Left hindlimb (tissue), 1 donor: ENCODE measurements around the gene TBX5.
"Not testable (repeated sequence)": the region's sequence is repeated elsewhere in the genome, so short reads cannot be mapped to it uniquely, and the experiment has no call there.

Experiments used
- DNase-seq: peaks from one replicate; pipeline ENCODE4 v3.0.0-alpha.2; 2018

TBX5 gene

DNA sequence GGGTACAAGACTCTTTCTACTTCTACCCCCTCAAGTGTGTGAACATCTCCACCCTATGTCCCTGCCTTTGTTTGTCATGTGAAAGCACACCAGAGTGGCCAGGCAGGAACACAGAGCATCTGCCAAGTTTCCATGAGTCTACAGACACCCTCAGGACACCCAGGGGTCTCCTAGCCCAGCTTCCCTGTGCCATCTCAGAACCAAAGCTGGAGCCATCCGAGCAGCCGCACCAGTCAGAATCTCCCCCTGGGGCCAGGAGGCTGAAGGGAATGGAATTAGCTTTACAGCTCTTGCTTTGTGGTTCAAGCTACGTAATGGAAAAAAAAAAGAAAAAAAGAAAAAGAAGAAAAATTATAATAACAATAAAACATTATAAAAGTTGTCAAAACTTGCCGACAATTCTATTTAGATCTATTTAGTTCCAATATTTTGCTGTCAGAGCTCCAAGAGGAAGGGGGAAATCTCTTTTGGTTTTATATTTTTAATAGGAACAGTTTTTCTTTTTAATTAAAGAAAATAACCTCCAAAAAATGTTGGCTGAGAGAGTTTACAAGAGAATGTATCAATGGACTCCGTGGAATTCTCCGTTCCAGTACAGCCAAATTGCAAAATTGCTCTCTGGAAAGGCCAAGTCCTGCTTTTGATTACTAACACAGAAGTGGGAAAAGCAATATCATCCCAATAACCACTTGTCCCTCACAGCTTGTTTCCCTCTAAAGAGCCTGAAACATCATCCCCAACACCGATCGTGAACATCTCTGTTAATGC lies 37.1 kb downstream of the TBX5 start:
- peak; percentile 53 for DNase-seq

DNA sequence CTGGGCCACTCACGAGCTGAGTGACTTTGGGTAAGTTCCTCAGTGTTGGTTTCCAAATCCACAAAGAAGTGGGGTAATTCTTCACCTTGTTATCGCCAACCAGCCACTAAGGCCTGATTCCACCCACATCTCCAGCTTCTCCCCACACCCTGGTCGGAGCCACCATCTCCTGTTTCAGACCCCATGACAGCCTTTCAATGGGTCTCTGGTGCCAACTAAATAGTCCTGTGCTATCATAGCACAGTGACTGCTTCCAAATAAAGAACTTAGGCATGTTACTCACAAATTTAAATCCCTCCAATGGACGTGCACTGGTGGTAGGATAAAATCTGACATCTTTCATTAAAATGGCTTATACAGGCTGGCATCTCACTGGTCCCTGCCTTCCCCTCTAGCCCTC lies 44.0 kb downstream of the TBX5 start:
- no peak for DNase-seq

DNA sequence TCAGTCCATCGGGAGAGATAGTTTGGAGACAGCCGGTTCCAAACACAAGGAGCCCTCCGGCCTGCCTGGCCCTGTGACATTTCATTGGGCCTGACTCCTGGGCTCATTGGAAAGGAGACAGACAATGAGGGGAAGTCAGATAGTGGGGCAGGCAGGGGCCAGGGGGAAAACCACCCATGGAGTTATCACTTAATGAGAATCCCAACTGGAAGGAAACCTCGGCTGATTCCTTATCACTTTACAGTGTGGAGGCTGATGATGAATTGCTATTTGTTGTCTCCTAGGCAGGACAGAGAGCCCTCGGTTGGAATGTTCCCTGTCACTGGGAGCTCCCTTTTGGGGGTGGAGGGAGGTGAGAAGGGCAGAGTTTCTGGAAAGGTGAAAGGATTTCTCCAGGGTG lies 44.4 kb downstream of the TBX5 start:
- DNase-seq, result no peak

DNA sequence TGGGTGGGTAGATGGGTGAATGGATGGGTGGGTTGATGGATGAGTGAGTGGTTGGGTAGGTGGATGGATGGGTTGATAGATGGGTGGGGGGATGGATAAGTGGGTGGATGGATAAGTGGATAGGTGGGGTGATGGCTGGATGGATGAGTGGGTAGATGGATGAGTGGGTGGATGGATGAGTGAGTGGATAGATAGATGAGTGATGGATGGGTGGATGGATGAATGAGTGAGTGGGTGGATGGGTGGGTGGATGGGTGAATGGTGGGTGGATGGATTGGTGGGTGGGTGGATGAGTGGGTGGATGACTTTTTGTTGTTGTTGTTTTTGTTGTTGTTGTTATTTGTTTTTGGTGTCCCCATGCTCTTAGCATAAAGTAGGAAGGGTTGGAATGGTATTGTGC lies 45.5 kb downstream of the TBX5 start:
- DNase-seq, result no peak

DNA sequence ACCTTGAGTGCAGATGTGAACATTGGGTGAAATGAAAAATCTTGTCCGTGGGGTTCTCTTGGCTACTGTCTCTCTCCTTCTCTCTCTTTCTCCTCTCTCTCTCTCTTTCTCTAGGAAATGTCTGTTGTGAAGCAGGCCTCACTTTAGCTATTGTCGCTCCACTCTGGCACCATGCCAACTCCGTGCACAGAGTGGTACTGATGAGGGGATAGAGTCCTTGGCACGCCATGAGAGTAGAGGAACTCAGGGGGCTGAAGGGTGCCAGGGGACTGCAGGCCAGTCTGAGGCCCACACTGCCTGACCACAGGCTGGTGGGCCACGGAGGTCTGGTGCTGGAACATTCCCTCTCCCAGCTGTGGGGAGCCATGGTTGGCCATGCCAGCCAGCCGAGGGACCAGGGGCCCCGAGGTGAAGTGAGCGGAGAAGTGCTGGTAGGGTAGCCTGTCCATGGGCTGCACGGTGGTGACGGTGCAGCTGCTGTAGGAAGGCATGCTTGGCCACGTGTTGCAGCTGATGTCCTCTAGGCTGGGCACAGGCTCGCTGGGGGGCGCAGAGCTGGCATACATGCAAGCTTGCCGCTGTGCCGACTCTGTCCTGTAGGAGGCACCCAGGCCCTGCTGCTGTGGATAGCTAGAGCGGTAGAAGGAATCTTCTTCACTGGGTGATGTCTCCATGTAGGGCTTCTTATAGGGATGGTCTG lies 50.4 kb downstream of the TBX5 start:
- DNase-seq, result no peak

DNA sequence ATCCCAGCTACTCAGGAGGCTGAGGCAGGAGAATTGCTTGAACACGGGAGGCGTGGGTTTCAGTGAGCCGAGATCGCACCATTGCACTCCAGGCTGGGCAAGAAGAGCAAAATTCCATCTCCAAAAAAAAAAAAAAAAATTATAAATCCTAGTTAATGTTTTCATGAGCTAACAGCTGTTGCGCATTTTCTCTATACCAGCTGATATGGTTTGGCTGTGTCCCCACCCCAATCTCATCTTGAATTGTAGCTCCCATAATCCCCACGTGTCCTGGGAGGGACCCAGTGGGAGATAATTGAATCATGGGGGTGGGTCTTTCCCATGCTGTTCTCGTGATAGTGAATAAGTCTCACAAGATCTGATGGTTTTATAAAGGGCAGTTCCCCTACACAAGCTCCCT lies 56.7 kb downstream of the TBX5 start:
- not testable (repeated sequence) for DNase-seq

DNA sequence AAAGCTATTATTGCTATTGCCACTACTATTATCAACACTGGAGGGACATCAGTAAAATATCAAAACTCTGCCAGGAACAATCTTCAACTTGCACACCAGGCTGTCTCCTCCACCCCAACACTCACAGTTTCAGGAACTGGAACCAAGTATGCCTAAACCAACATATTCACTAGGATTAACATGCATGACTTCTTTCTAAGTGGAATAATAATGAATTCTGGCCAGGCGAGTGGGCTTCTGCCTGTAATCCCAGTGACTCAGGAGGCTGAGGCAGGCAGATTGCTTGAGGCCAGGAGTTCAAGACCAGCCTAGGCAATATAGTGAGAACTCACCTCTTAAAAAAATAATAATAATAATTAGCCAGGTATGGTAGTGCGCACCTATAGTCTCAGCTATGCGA lies 58.1 kb downstream of the TBX5 start:
- DNase-seq, result no peak

DNA sequence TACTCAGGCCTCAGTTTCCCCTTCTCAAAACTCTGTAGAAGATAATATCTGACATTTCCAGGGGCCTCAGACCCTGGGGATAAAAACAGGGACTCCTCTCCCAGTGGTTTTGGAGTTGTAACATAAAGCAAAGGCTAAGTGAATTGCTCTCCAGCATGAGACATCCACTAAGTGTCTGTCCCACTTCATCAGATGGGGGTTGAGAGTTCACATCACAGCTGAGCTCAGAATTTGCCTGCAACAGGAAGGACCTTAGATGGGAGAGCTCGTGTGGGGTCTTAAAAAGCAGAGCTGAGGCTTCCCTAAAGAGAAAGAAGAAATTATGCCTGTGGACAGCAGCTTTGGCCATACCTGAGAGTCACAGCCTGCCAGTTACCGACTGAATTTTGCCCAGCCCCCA lies 61.1 kb downstream of the TBX5 start:
- DNase-seq, result no peak

DNA sequence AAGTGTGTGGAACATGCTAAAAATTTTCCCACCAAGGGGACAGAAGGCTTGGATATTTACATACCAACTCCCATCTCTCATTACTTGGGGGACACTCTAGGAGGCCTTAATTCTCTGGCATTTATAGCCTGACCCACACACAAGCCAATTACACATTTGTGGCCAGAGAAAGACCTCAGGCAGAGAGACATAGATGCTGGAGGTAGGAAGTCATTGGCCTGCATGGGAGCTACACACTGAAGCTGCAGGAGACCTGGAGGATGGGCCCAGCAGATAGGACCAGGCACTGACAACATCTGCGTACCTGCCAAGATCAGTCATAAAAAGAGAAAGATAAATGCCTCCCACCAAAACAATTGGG lies 61.7 kb downstream of the TBX5 start:
- no peak for DNase-seq

DNA sequence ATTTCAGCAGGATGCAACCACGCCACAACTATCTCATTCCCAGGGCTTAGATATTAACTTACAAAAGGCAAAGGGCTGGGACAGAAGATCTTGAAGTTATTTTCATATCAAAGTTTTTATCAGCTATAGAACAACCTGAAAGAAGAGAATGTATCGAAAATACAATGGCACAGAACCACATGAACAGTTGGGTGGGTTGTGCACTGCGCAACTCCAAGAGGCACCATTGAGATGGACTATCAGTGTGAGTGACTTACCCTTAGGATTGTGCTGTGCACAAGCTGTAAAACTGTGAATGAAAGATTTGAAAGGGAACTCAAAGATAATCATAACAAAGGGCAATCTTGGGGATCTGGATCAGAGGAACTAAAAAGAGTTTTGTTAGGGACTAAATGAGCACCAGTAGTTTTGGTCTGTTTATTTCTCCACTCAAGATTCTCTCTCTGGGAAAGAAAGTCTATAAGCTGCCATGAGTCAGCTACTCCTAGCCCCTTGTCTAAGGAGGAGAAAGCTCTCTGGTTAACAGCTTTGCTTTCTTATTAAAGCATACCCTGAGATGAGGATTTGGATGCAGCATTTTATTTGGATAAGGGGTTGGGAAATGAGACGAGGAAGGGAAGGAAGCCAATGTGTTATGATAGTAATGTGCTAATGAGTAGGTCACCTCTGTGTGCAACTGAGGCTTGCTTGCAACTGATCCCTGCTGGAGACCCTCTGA lies 62.2 kb downstream of the TBX5 start:
- no peak for DNase-seq

DNA sequence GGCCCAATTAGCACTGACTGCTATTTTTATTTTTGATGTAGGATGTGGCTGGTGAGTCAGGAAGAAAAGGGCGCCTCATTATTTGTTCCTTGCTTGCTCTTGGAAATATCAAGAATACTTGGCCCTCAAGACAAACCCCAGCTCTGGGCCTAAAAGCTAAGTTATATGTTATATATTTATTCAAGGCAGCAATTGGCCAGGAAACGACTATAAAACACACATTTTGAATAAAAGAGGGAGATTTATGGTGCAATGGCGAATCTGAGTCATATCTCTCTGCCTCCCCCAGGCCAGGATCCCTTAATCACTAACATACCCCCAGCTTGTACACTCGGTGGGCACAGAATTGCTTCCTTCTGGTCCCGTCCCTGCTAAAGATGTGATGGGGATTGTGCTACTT lies 63.3 kb downstream of the TBX5 start:
- no peak for DNase-seq

DNA sequence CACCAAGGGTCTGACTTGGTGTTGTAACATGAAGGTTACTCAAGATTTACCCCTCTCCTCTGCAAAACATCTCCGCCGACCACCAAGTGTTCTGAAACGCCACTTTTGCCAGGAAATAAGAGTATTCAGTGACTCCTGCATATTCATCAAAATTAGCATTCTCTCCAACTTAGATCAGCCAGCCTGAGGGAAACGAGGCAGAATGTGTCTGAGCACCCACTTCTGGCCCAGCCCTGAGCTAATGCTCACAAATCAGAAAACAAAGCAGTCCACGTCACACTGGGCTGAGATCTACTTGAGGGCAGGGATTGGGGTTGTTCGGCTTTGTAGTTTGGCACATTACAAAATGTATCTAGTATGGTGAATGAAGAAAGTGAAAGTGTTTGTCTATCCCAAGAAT lies 64.3 kb downstream of the TBX5 start:
- DNase-seq, result no peak

DNA sequence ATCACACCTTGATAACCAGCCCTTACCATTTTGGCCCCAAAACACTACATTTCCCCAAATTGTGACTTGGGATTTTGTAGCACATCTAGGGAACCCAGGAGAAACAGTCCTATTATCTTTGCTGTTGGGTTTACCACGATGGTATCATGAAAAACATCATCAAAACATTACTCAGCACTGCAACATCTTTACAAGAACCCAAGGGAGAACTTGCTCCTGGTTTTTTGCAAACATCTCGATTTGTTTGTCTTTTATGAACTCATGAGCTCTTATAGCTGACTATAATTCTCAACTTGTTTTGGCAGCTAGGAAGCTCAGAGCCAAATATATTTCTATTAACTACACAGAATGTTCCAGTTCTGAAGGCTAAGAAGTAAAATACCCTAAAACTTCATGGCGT lies 65.7 kb downstream of the TBX5 start:
- no peak for DNase-seq

DNA sequence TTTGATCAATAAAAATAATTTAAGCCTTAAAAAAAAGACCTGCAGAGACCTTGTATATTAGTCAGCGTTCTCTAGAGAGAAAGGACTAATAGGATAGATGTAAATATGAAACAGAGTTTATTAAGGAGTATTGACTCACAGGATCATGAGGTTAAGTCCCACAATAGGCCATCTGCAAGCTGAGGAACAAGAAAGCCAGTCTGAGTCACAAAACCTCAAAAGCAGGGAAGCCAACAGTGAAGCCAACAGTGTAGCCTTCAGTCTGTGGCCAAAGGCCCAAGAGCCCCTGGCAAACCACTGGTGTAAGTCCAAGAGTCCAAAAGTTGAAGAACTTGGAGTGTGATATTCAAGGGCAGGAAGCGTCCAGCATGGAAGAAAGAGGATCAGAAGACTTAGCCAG lies 66.3 kb downstream of the TBX5 start:
- DNase-seq, result no peak

DNA sequence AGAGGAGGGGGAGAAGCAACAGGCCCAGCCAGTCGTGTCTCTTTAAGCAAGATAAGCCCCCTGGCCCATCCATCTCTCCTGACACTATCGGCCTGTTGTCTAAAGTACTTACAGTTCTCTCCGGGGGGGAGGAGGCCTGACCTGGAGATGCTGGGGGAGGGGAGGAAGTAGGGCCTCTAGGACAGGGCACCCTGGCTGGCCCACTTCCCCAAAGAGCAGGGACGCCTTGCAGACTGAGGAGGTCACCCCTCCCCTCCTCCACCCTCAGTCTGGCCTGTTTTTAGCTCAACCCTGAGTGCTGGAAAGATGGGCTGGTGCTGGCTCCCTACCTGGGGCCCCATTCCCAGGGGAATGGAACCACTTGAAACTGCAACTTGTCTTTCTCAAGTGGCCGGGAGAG lies 70.3 kb downstream of the TBX5 start:
- no peak for DNase-seq

DNA sequence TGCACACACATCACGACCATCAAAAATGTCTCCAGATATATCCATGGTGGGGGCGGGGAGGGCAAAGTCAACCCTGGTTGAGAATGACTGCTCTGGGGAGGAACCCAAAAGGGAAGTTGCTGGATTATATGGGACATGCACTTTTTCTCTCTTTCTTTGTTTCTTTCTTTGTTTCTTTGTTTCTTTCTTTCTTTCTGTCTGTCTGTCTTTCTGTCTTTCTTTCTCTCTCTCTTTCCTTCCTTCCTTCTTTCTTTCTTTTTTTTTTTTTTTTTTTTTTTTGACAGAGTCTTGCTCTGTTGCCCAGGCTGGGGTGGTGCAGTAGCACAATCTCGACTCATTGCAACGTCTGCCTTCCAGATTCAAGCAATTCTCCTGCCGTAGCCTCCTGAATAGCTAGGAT lies 71.5 kb downstream of the TBX5 start:
- DNase-seq, result no peak

DNA sequence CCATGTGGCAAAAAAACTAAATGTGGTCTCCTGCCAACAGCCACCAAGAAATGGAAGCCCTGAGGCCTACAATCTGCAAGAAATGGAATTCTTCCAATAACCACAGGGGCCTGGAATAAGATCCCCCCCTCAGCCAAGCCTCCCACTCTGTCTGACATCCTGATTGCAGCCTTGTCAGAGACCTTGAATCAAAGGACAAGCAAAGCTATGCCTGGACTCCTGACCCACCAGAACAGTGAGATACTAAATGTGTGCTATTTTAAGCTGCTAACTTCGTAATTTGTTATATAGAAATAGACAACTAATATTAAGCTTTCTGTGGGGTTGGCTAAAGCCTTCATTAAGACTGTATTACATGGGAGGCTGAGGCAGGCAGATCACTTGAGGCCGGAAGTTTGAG lies 77.7 kb downstream of the TBX5 start:
- no peak for DNase-seq

DNA sequence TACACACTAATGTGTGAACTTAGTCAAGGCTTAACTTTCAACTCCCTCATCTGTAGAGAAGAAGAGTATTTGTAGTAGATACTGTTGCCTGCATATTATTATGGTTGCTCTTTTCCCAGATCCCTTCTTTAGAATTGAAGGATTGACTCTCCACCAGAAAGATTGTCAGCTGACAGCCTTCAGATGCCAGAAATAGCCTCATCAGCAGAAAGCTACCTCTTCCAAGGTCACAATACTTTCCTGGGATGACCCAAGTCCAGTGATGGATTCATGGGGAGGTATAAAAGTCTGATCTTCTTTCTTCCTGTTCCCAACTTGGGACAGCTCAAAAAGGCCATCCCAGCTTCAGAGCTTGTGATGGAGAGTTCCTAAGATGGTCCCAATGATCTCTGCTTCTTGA lies 78.2 kb downstream of the TBX5 start:
- no peak for DNase-seq

DNA sequence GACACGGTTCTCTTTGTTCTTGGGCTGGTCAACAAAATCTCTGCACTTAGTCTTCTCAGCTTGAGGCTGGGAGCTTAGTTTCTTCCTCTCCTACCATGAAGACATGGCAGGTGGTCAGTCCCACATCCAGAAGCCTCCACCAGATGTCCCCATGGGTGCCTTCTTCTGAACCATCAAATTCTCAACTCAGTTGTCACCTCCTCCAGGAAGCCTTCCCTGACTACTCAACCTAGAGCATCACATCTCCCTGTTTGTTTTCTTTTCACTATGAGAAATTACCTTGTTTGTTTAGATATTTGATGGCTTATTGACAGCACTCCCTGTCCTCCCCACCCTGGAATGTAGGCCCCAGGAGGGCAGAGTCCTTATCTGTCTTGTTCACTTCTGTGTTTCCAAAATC lies 84.4 kb downstream of the TBX5 start:
- DNase-seq, result no peak

DNA sequence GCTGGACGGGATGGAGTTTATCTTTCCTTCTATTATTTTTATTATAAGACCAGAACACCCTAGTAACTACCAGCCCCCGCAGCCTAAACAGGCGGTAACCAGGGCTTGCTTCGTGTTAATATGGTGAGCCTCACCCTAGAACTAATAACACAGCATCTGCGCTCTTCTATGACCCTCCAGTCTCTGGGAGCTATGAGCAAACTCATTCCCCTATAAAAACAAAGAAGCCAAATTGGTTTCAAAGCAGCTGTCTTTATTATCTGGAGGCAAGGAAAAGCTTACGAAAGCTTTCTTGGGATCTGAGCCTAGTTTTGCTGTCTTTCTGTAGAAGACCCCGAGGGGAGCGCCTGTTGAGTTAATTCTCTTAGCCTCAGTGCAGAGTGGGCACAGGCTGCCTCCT lies 85.0 kb downstream of the TBX5 start:
- no peak for DNase-seq

DNA sequence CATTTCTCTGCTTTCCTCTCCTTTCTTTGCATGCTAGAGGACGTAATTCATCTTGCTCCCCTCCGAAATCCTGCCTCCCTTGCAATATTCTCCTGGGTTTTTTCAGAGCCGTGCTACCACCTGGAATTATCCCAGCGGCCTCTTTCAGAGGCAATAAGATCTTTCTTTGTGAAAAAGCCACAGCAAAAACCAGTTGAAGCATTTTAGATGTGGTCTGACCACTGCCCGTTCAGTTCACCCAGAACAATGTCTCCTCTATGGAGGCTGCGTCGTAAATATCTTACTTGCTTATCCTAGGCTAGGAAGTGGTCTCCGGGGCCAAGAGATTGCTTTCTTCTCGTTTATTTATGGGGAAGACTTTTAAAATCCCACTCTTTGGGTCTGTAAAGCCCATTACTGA lies 85.8 kb downstream of the TBX5 start:
- DNase-seq, result no peak

DNA sequence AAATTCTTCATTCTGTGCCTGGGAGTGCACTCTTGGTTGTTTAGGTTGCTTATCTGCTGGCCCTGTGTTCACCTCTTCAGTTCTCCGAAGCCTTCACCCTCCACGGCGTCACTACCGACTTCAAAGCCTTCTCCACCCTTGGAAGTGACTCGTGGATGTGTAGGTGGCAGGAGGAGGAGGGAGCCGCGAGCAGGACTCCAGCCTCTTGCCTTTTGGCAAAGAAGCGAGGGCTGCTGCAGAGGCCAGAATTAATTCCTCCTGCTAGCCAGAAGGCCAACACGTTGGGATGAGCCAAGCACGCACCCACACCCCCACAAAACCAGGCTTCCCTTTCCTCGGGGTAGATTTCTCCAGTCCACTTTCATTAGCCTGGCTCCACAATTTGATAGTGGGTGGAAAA lies 86.5 kb downstream of the TBX5 start:
- DNase-seq, result no peak

DNA sequence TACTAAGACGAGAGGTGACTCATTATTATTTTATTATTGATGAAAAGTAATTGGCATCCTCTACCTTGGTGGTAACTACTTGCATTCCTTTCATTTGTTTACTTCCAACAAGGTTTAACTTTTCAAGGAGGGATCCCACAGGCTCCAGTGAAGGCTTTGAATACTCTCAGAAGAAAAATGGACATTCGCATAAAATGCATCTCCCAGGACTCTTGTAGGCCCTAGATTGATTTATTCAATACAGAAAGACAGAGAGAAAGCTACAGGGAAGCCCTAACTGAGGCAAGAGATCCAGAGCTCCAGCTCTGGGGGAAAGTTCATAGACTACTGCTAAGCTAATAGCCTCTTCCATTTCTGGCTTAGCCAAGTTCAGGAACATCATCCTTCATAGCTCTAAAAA lies 87.0 kb downstream of the TBX5 start:
- DNase-seq, result no peak

DNA sequence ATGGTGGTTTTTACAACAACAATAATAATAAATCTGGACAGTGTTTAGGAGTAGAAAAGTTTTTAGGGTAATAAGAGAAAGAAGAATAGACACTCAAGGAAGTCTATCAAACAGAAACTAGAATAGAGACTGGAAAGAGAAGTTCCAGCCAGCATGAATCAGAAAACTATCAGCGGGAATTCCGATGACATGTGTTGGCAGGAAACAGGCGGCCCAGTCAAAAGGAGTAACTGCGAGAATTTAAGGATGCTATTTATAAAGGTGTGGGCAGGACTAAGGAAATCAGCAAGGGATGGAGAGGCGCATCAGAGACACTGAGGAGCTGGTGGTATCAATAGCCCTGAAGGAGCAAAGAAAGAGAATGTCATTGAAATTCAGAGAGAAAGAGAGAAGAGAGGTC lies 89.9 kb downstream of the TBX5 start:
- no peak for DNase-seq
